ENCODE results near the gene COL26A1.

Gene COL26A1

GRCh38 chr7:101545441-101546190 is 182.9 kb downstream of the COL26A1 start:
- Histone ChIP-seq H3K4ac (ENCODE audit: low read depth, low read length) (no peak overlapping the region), H2BK12ac (ENCODE audit: low read length) (no peak overlapping the region), H4K12ac (ENCODE audit: low read depth, low read length) (no peak overlapping the region), H2BK120ac (ENCODE audit: insufficient read depth, low read length, poor library complexity) (no peak overlapping the region), H4K91ac (ENCODE audit: low read depth, low read length) (no peak overlapping the region), H3K4me2 (ENCODE audit: low read length) (no peak overlapping the region), H3K14ac (ENCODE audit: low read length) (no peak overlapping the region), H3K4me1 (ENCODE audit: control insufficient read depth in 1 of 2, insufficient read depth in 2 of 2, low read length in 2 of 2) (peaks cover 2% of the 10 kb centered on the region in 2 experiments), H3K18ac (ENCODE audit: low read length) (no peak overlapping the region), H3K36me3 (ENCODE audit: control insufficient read depth in 1 of 2, insufficient read depth in 2 of 2, low read length in 2 of 2) (peaks cover 61 to 66% of the 10 kb centered on the region in 2 experiments), H2AK5ac (ENCODE audit: low read length) (no peak overlapping the region), H3K9ac (ENCODE audit: low read length) (no peak overlapping the region), H3K79me1 (ENCODE audit: low read length) (no peaks in the 10 kb centered on the region), H2BK5ac (ENCODE audit: low read depth, low read length, poor library complexity) (no peak overlapping the region), H3K9me3 (ENCODE audit: insufficient read depth, low read depth, low read length) (no peaks in the 10 kb centered on the region), H4K8ac (ENCODE audit: low read depth, low read length) (no peak overlapping the region), H3K79me2 (ENCODE audit: control insufficient read depth, insufficient read depth, low read length, poor library complexity) (no peaks in the 10 kb centered on the region), H3K23ac (ENCODE audit: low read length) (no peak overlapping the region), H2AFZ (ENCODE audit: insufficient read depth, low read length, poor library complexity) (no peak overlapping the region), H3K27ac (ENCODE audit: low read depth, low read length) (no peak overlapping the region), H3K4me3 (ENCODE audit: low read depth, low read length) (no peak overlapping the region), H3K27me3 (ENCODE audit: insufficient read depth, low read length) (no peaks in the 10 kb centered on the region)
- no CpG with 5 or more reads among the region's 10 CpGs for WGBS (ENCODE audit: extremely low coverage, insufficient coverage, insufficient read length)
- DNase-seq: no peak

DNA sequence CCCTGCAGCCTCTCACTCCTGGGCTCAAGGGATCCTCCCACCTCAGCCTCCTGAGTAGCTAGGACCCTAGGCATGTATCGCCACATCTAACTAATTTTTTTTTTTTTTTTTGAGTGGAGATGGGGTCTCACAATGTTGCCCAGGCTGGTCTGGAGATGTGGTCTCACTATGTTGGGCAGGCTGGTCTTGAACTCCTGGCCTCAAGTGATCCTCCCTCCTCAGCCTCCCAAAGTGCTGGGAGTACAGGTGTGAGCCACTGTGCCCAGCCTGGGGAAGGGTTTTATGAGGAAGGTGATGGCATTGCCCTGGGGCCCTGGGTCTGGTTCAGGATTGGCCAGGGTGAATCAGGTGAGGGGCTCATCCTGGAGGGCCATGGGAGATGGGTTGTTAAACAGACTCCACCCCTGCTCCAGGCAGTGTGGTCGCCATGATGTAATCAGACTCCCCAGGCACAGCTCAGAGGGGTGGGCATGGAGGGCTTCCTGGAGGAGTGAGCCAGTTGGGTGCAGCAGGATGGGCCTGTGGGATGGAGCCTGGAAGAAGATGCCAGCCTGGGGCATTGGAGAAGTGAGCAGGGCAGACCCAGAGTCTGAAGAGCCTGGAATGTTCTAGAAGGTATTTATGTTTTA is 183.7 kb downstream of the COL26A1 start:
- no peaks in the 10 kb centered on the region for H3K9me3 ChIP-seq (ENCODE audit: insufficient read depth, low read depth, low read length)
- no peak for DNase-seq
- no peaks in the 10 kb centered on the region for H3K79me1 ChIP-seq (ENCODE audit: low read length)
- H4K91ac ChIP-seq (ENCODE audit: low read depth, low read length): no peak overlapping the region
- H3K27me3 ChIP-seq (ENCODE audit: insufficient read depth, low read length): no peaks in the 10 kb centered on the region
- no peak overlapping the region for H3K4me3 ChIP-seq (ENCODE audit: low read depth, low read length)
- no peak overlapping the region for H3K4ac ChIP-seq (ENCODE audit: low read depth, low read length)
- H3K9ac ChIP-seq (ENCODE audit: low read length): no peak overlapping the region
- no peak overlapping the region for H4K12ac ChIP-seq (ENCODE audit: low read depth, low read length)
- WGBS (ENCODE audit: extremely low coverage, insufficient coverage, insufficient read length): no CpG with 5 or more reads among the region's 2 CpGs
- no peak overlapping the region for H3K18ac ChIP-seq (ENCODE audit: low read length)
- H4K8ac ChIP-seq (ENCODE audit: low read depth, low read length): no peak overlapping the region
- H3K23ac ChIP-seq (ENCODE audit: low read length): no peak overlapping the region
- H3K4me2 ChIP-seq (ENCODE audit: low read length): no peak overlapping the region
- peaks cover 56 to 67% of the 10 kb centered on the region in 2 experiments for H3K36me3 ChIP-seq (ENCODE audit: control insufficient read depth in 1 of 2, insufficient read depth in 2 of 2, low read length in 2 of 2)
- H2BK120ac ChIP-seq (ENCODE audit: insufficient read depth, low read length, poor library complexity): no peak overlapping the region
- H3K79me2 ChIP-seq (ENCODE audit: control insufficient read depth, insufficient read depth, low read length, poor library complexity): no peaks in the 10 kb centered on the region
- H3K27ac ChIP-seq (ENCODE audit: low read depth, low read length): no peak overlapping the region
- H2AFZ ChIP-seq (ENCODE audit: insufficient read depth, low read length, poor library complexity): no peak overlapping the region
- no peak overlapping the region for H3K14ac ChIP-seq (ENCODE audit: low read length)
- H2AK5ac ChIP-seq (ENCODE audit: low read length): no peak overlapping the region
- peaks cover 3 to 5% of the 10 kb centered on the region in 2 experiments for H3K4me1 ChIP-seq (ENCODE audit: control insufficient read depth in 1 of 2, insufficient read depth in 2 of 2, low read length in 2 of 2)
- no peak overlapping the region for H2BK12ac ChIP-seq (ENCODE audit: low read length)
- H2BK5ac ChIP-seq (ENCODE audit: low read depth, low read length, poor library complexity): no peak overlapping the region

- H3K4ac ChIP-seq (ENCODE audit: low read depth, low read length): no peak overlapping the region
- peaks cover 3% of the 10 kb centered on the region for H3K9me3 ChIP-seq (ENCODE audit: insufficient read depth, low read depth, low read length)
- DNase-seq: no peak
- H2AK5ac ChIP-seq (ENCODE audit: low read length): no peak overlapping the region
- no peaks in the 10 kb centered on the region for H3K79me2 ChIP-seq (ENCODE audit: control insufficient read depth, insufficient read depth, low read length, poor library complexity)
- H4K12ac ChIP-seq (ENCODE audit: low read depth, low read length): no peak overlapping the region
- H3K14ac ChIP-seq (ENCODE audit: low read length): no peak overlapping the region
- H3K9ac ChIP-seq (ENCODE audit: low read length): no peak overlapping the region
- H2BK120ac ChIP-seq (ENCODE audit: insufficient read depth, low read length, poor library complexity): no peak overlapping the region
- peaks cover 3 to 5% of the 10 kb centered on the region in 2 experiments for H3K4me1 ChIP-seq (ENCODE audit: control insufficient read depth in 1 of 2, insufficient read depth in 2 of 2, low read length in 2 of 2)
- H2AFZ ChIP-seq (ENCODE audit: insufficient read depth, low read length, poor library complexity): no peak overlapping the region
- no peak overlapping the region for H4K8ac ChIP-seq (ENCODE audit: low read depth, low read length)
- WGBS (ENCODE audit: extremely low coverage, insufficient coverage, insufficient read length): 95% methylated on average over 3 of the region's 17 CpGs
- H4K91ac ChIP-seq (ENCODE audit: low read depth, low read length): no peak overlapping the region
- H2BK12ac ChIP-seq (ENCODE audit: low read length): no peak overlapping the region
- no peak overlapping the region for H3K18ac ChIP-seq (ENCODE audit: low read length)
- no peak overlapping the region for H3K23ac ChIP-seq (ENCODE audit: low read length)
- no peaks in the 10 kb centered on the region for H3K27me3 ChIP-seq (ENCODE audit: insufficient read depth, low read length)
- no peak overlapping the region for H3K4me2 ChIP-seq (ENCODE audit: low read length)
- H3K79me1 ChIP-seq (ENCODE audit: low read length): no peaks in the 10 kb centered on the region
- peaks cover 55 to 68% of the 10 kb centered on the region in 2 experiments for H3K36me3 ChIP-seq (ENCODE audit: control insufficient read depth in 1 of 2, insufficient read depth in 2 of 2, low read length in 2 of 2)
- no peak overlapping the region for H3K27ac ChIP-seq (ENCODE audit: low read depth, low read length)
- no peak overlapping the region for H2BK5ac ChIP-seq (ENCODE audit: low read depth, low read length, poor library complexity)
- H3K4me3 ChIP-seq (ENCODE audit: low read depth, low read length): no peak overlapping the region
These were observed 184.6 kb downstream of the COL26A1 start for GRCh38 chr7:101547022-101547915.

DNA sequence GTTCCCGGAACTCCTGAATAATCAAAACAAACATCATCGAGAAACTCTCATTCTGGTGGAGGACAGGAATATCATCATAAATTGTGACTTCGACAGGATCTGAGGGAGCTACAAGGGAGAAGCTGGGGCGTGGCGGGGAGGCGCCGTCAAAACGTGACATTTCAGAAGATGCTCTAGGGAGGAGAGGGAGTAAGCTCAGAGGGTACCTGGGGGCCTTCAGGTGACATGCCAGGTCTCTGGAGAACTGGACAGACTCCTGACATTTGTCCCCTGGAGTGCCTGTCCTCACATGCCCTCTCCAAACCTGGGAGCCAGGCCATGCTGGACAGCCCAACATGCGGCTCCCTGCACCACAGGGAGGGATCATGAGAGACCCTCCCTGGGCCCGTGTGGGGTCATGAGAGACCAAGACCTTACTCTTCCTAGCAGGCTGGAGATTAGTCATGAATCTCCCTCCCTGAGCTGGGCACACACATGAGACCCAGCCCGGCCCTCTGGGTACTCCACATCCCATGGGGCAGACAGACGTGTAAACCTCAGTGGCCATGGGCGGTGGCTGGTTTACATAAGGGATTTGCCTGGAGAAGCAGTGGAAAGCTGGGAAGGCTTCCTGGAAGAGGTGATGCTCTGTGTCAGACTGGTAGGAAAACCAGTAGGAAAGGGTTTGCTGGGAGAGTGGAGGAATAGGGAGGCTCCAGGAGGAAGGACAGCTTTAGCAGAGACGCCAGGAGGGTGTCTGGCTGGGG is 185.4 kb downstream of the COL26A1 start:
- Histone ChIP-seq H3K27ac (ENCODE audit: low read depth, low read length) (no peak overlapping the region), H2BK5ac (ENCODE audit: low read depth, low read length, poor library complexity) (no peak overlapping the region), H3K9me3 (ENCODE audit: insufficient read depth, low read depth, low read length) (peaks cover 3% of the 10 kb centered on the region), H3K9ac (ENCODE audit: low read length) (no peak overlapping the region), H3K23ac (ENCODE audit: low read length) (no peak overlapping the region), H3K4me3 (ENCODE audit: low read depth, low read length) (no peak overlapping the region), H4K91ac (ENCODE audit: low read depth, low read length) (no peak overlapping the region), H2BK12ac (ENCODE audit: low read length) (no peak overlapping the region), H3K4ac (ENCODE audit: low read depth, low read length) (no peak overlapping the region), H3K18ac (ENCODE audit: low read length) (no peak overlapping the region), H2BK120ac (ENCODE audit: insufficient read depth, low read length, poor library complexity) (no peak overlapping the region), H3K4me2 (ENCODE audit: low read length) (no peak overlapping the region), H3K79me1 (ENCODE audit: low read length) (no peaks in the 10 kb centered on the region), H3K36me3 (ENCODE audit: control insufficient read depth in 1 of 2, insufficient read depth in 2 of 2, low read length in 2 of 2) (peaks cover 55 to 68% of the 10 kb centered on the region in 2 experiments), H3K79me2 (ENCODE audit: control insufficient read depth, insufficient read depth, low read length, poor library complexity) (no peaks in the 10 kb centered on the region), H3K27me3 (ENCODE audit: insufficient read depth, low read length) (no peaks in the 10 kb centered on the region), H4K12ac (ENCODE audit: low read depth, low read length) (no peak overlapping the region), H2AK5ac (ENCODE audit: low read length) (no peak overlapping the region), H3K14ac (ENCODE audit: low read length) (no peak overlapping the region), H4K8ac (ENCODE audit: low read depth, low read length) (no peak overlapping the region), H3K4me1 (ENCODE audit: control insufficient read depth in 1 of 2, insufficient read depth in 2 of 2, low read length in 2 of 2) (peaks cover 3 to 5% of the 10 kb centered on the region in 2 experiments), H2AFZ (ENCODE audit: insufficient read depth, low read length, poor library complexity) (no peak overlapping the region)
- DNase-seq: no peak
- no CpG with 5 or more reads among the region's 14 CpGs for WGBS (ENCODE audit: extremely low coverage, insufficient coverage, insufficient read length)
